Muscle of leg (tissue), 11 donors: Measurements from ENCODE around the gene ACOX2. TPM values are rescaled to one million over a fixed set of nuclear protein-coding genes. Genes with fewer than 3 reads are reported as not detected.

Experiments
- DNase-seq: peaks from one replicate; pipeline ENCODE4 v3.0.0; 2013
- H3K27ac ChIP-seq: one replicate; pipeline ENCODE4 v1.5.1; 2013; ENCODE audit warnings: mild to moderate bottlenecking, low read length, control low read depth
- H3K27me3 ChIP-seq: one replicate; pipeline ENCODE4 v1.6.1; 2013; ENCODE audit warnings: low read length; ENCODE audit not compliant: control insufficient read depth, insufficient read depth
- H3K36me3 ChIP-seq: one replicate; pipeline ENCODE4 v1.6.1; 2013; ENCODE audit warnings: low read length; ENCODE audit not compliant: control insufficient read depth, insufficient read depth
- H3K4me1 ChIP-seq: one replicate; pipeline ENCODE4 v1.6.1; 2013; ENCODE audit warnings: low read length; ENCODE audit not compliant: control insufficient read depth, insufficient read depth
- H3K4me3 ChIP-seq: one replicate; pipeline ENCODE4 v1.5.1; 2013; ENCODE audit warnings: low read length, control low read depth
- H3K9me3 ChIP-seq: replicated peaks from 2 replicates; pipeline ENCODE4 v1.6.1; 2013; ENCODE audit warnings: low read depth, low read length; ENCODE audit not compliant: control insufficient read depth
- WGBS: methylation state at CpG from one replicate; pipeline ENCODE4 v1.1.5; 2013; ENCODE audit warnings: missing lambda C conversion rate; ENCODE audit not compliant: insufficient coverage; 5-methylcytosine and 5-hydroxymethylcytosine counted together
- polyA plus RNA-seq, 8 donors: library from polyadenylated mRNA; unstranded; fragments of 120-200 nt; gene quantifications; one replicate each; pipeline versions ENCODE4 v1.2.1 to v1.2.3, GENCODE V29; 2013; ENCODE audit warnings: inconsistent platforms in 1 of 8, low replicate concordance in 1 of 8; ENCODE audit not compliant: insufficient read length in 8 of 8, insufficient read depth in 1 of 8
- total RNA-seq: library from RNA; stranded (reverse); fragments of 120-200 nt; gene quantifications from one replicate; pipeline ENCODE4 v1.2.4, GENCODE V29; 2013

ACOX2 gene
- total and polyA plus RNA-seq, 9 donors: 21.9 to 29.1 (median 23.6) TPM

DNA sequence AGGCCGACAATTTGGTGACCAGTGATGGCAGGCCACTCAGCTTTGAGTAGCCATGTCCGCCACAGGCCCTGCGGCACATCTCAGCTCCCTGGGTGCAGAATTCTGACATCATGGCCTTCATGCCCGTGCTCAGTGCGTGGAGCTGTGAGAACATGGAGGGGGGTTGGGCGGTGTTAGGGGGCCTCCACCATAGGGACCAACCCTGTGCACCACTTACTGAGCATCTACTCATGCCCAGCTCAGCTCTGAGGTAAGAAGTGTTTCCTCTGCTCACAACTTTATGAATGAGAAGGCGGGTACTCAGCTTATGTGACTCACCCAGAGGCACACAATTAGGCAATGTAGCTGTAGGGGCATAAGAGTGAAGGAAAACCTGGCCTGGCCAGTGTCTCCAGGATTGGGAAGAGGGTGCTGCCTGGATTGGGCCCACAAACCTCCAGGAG is 10.5 kb downstream of the ACOX2 start:
- no peak overlapping the region for H3K27ac ChIP-seq
- no peak overlapping the region for H3K4me3 ChIP-seq
- 90% methylated on average over 4 of the region's 7 CpGs for WGBS
- H3K36me3 ChIP-seq: peaks cover 60% of the 10 kb centered on the region
- H3K4me1 ChIP-seq: peaks cover 10% of the 10 kb centered on the region
- no peaks in the 10 kb centered on the region for H3K9me3 ChIP-seq
- DNase-seq: no peak
- no peaks in the 10 kb centered on the region for H3K27me3 ChIP-seq

DNA sequence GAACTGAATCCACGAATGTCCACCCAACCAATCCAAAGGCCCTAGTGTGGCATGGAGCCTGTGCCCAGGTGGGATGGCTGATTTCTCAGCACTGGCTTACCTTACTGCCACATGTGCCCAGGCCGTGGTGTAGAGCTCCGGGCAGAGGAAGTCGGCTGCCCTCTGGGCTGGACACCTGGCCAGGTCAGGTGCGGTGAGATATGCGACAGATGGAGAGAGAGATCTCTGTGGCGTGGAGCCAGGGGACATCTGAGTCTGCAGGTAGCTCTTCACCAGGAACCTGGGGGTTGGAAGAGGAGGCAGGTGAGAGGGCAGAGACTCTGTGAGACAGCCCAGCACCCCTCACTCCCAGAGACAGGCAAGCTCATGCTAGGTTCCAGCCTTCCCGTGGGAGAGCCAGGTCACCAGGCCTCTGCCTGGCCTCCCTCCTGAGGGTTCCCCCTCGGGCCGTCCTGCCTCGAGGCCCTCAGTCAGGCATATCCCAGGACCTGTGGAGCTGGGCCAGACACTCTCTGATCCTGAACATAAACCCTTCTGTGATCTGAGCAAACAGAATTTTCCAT is 12.6 kb downstream of the ACOX2 start:
- H3K27me3 ChIP-seq: no peaks in the 10 kb centered on the region
- no peak for DNase-seq
- H3K36me3 ChIP-seq: peaks cover 56% of the 10 kb centered on the region
- H3K4me1 ChIP-seq: peaks cover 6% of the 10 kb centered on the region
- no peaks in the 10 kb centered on the region for H3K9me3 ChIP-seq
- no peak overlapping the region for H3K4me3 ChIP-seq
- H3K27ac ChIP-seq: no peak overlapping the region
- WGBS: 68% methylated on average over 6 of the region's 11 CpGs

DNA sequence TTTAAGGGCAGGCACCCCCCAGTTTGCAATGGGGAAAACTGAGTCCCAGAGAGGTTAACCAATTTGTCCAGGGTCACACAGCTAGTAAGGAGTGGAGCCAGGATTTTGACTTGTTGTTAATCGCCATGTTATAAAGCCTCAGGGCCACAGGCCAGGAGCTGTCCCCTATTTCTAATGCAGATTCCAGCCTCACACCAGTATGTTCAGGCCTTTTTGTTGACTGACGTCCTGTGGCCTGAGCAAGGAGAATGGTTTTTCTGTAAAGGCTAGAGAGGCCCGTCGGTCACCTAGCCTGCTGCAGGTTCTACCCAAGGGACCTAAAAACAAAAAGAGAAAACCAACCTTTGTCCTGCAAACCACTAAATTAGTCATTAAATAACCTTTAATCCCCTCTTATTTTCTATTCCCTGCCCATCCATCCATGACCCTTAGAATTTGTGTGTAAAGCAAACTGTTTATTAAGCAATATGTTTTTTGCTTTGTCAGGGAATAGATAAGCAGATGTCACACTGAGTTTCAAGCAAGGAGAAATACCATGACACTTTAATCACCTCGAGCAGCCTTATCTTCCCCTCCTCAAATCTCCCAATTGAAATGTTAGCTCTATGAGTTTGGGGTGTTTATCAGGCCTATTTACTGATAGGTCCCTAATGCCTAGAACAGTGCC is 14.1 kb downstream of the ACOX2 start:
- Histone ChIP-seq H3K36me3 (peaks cover 50% of the 10 kb centered on the region), H3K4me3 (no peak overlapping the region), H3K4me1 (no peaks in the 10 kb centered on the region), H3K27ac (no peak overlapping the region), H3K9me3 (no peaks in the 10 kb centered on the region), H3K27me3 (no peaks in the 10 kb centered on the region)
- DNase-seq: no peak
- WGBS: no CpG with 5 or more reads among the region's 5 CpGs

DNA sequence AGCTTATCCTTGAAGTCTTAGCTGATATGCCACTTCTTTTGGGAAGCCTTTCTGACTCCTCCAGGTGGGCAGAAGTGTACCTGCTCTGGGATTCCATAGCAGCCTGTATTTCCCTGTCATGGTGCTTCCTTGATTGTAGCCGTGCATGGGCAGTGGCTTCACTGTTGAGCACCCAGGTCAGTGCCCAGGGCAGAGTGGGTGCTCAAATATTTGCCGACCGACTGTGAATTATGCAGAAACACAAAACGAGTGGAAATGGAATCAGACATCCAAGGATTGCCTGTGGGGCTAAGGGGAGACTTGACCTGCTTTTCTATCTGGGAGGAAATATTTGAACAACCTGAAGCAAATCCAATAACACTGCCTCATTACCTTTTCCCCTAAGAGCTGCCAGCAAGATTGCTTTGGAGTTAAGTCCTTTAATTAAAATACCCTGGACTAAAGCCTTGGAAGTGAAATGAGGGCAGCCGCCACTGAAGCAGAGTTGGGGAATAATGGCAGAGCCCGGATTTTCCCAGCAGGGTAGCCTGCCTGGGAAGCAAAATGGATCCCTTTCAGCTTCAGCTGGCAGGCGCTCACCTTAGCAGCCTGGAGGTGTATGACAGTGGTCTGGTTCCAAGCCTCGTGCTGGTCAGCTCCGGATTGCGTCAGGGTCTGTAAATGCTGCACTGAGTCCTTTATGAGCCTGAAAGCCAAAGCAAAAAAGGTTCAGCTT is 14.9 kb downstream of the ACOX2 start:
- Histone ChIP-seq H3K27ac (no peak overlapping the region), H3K4me3 (no peak overlapping the region), H3K4me1 (no peaks in the 10 kb centered on the region), H3K27me3 (no peaks in the 10 kb centered on the region), H3K36me3 (peaks cover 48% of the 10 kb centered on the region), H3K9me3 (no peaks in the 10 kb centered on the region)
- 65% methylated on average over 7 of the region's 10 CpGs for WGBS
- DNase-seq: no peak

DNA sequence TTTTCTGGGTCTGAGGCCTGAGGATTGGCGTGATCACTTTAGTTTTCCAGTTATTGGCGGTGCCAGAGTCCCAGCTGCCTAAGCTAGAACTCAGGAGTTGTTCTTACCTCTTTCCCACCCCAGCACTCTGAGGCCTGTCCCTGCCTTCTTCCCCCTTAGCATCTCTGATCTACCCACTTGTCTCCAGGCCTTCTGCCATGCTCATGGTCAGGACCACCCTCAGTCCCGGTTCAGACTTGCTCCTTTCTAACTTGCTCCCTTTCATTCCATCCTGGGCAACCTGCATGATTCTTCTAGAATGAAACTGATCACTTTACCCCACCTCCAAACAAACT is 15.7 kb downstream of the ACOX2 start:
- H3K4me1 ChIP-seq: no peaks in the 10 kb centered on the region
- no peak for DNase-seq
- H3K27me3 ChIP-seq: no peaks in the 10 kb centered on the region
- peaks cover 48% of the 10 kb centered on the region for H3K36me3 ChIP-seq
- no peak overlapping the region for H3K4me3 ChIP-seq
- WGBS: 87% methylated on average over 3 of the region's 3 CpGs
- H3K27ac ChIP-seq: no peak overlapping the region
- no peaks in the 10 kb centered on the region for H3K9me3 ChIP-seq

DNA sequence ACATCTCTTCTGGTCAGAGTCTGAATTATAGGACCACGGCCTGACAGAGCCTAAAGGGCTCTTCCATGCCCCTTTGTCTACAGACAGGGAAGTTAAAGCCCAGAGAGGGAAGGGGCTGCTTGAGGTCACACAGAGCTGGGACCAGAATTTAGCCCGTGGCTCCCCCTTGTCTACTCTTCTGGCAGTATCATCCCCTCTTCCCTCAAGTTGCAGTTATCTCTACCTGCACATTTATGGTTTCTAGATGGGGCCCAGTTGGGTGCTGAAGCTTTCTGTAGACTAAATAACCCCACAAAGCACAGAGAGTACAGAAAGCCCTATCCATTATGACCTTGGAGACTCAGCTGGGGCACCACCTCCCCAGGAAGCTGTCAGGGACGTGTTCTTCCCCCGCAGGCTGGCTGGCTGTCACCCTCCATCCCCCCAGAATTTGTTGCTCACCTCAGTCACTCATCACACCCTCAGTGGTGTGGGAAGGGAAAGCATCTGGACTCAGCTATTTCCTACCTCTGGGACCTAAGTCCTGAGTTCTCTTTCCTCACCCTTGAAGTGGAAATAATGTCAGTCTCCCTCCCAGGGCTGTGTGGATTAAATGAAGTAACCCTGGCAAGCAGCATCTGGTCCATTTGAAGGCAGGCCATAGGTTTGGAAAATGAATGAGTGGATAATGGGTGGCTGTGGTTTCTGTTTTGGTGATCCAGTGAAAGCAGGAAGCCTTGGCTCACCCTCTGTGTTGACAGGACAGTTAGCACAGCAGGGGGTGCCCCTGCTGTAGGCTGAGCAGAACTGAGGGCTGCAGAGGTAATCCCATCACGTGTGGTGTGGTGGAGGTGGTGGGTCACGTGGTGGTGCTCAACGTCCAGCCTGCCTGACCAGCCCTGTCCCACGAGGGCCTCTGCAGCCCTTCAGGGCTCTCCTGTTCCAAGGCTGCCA is 16.3 kb downstream of the ACOX2 start:
- Histone ChIP-seq H3K4me1 (no peaks in the 10 kb centered on the region), H3K9me3 (no peaks in the 10 kb centered on the region), H3K27ac (no peak overlapping the region), H3K36me3 (peaks cover 46% of the 10 kb centered on the region), H3K4me3 (no peak overlapping the region), H3K27me3 (no peaks in the 10 kb centered on the region)
- DNase-seq: no peak
- 38% methylated on average over 3 of the region's 8 CpGs for WGBS

DNA sequence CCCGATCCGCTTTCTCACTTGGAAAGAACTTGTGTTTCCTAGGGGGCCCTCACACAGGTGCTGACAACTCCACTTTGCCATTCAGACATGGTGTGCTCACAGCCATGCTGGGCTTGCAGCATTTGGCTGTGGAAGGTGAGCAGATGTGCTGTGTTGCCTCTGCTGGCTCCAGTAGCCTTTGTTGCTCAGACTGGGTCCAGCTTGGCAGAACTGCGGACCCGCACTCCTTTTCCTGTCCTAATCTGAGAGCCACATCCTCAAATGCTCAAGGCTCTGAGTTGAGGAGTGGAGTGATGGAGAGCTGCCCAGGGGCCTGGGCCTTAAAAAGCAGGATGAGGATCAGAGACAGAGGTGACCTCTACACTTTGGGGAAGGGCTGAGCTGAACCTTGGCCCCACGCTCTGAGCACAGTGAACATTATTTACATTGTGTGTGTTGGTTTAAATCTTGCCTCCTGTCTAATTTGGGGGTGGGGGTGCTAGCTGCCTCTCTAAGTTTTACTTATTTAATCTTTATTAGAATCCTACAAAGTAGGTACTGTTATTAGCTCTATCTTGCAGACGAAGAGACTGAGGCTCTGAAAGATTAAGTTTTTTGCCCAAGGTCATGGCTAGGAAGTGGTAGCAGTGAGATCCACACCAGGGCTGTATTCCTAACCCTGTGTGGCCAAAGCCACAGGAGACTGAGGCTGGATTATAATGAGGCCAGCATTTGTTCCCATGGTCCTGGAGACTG is 17.2 kb downstream of the ACOX2 start:
- no peaks in the 10 kb centered on the region for H3K9me3 ChIP-seq
- H3K27ac ChIP-seq: no peak overlapping the region
- H3K27me3 ChIP-seq: no peaks in the 10 kb centered on the region
- H3K36me3 ChIP-seq: peaks cover 45% of the 10 kb centered on the region
- WGBS: 78% methylated on average over 4 of the region's 6 CpGs
- no peak overlapping the region for H3K4me3 ChIP-seq
- no peaks in the 10 kb centered on the region for H3K4me1 ChIP-seq
- DNase-seq: no peak

DNA sequence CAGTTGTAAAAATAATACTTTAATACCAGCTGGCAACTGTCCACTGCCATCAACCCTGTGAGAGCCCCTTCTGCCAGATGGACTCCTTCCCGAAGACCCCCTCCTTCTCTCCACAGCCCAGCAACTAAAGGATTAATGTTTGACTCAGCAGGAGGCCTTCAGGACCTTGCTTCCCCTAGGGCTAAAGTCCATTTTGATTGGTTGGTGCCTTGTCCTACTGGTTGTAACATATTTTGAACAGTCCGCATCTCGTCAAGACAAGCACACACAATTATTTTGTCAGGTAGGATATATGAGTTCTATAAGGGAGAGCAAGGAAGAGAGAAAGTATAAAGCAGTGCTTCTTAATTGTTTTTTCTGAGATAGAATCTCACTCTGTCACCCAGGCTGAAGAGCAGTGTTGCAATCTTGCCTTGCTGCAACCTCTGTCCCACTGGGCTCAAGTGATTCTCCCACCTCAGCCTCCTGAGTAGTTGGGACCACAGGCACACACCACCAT is 18.6 kb downstream of the ACOX2 start:
- no peaks in the 10 kb centered on the region for H3K4me1 ChIP-seq
- WGBS: no CpG with 5 or more reads among the region's 3 CpGs
- peaks cover 43% of the 10 kb centered on the region for H3K36me3 ChIP-seq
- no peaks in the 10 kb centered on the region for H3K9me3 ChIP-seq
- no peak for DNase-seq
- H3K4me3 ChIP-seq: no peak overlapping the region
- no peak overlapping the region for H3K27ac ChIP-seq
- no peaks in the 10 kb centered on the region for H3K27me3 ChIP-seq

DNA sequence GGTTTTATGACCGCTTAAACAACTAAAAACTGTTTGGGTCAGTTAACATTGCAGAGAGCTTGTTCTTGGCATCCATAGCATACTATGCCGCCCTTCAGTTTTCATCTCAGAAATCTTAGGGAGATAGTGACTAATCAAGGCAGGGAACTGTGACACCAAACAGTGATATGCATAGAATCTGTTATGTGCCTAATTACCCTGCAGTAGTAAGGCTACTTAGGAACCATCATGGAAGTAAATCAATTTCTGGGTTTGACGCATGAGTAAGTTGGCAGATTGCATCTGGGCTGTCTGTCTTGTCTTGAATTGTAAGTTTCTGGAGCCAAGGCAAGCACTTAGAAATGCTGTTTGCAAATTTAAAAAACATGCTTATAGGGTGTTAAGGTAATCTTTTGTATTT is 22.6 kb downstream of the ACOX2 start:
- Histone ChIP-seq H3K27me3 (no peaks in the 10 kb centered on the region), H3K27ac (no peak overlapping the region), H3K4me3 (no peak overlapping the region), H3K4me1 (no peaks in the 10 kb centered on the region), H3K9me3 (no peaks in the 10 kb centered on the region), H3K36me3 (peaks cover 41% of the 10 kb centered on the region)
- 70% methylated on average over 2 of the region's 3 CpGs for WGBS
- no peak for DNase-seq
